Activated B cell treated with CpG ODN at 0.5 μM for 24 hours (primary cell): ENCODE data around the gene AKNA. TPM values are rescaled to one million over a fixed set of nuclear protein-coding genes. Genes with fewer than 3 reads are reported as not detected.

Source experiments
- ATAC-seq: fragments of 200-7000 bp; cut with Tn5 transposase; one replicate; pipeline ENCODE4 v1.10.0; 2021; ENCODE audit warnings: low read depth, mild to moderate bottlenecking, moderate library complexity
- CTCF ChIA-PET: fragments of 350-600 bp; sonication (Branson Sonifier 250); formaldehyde crosslinking; loops from one replicate; lab custom pipeline; 2021; ENCODE audit warnings: antibody characterized with exemption; lab: Charles Lee
- POLR2A ChIA-PET: fragments of 350-600 bp; sonication (Branson Sonifier 250); formaldehyde crosslinking; loops from one replicate; lab custom pipeline; 2021; ENCODE audit warnings: antibody characterized with exemption; lab: Charles Lee
- DNase-seq: peaks from one replicate; pipeline ENCODE4 v3.0.0; 2022
- H3K27ac Mint-ChIP-seq: one replicate; pipeline ENCODE4 v1.8.0; 2020; ENCODE audit warnings: mixed read lengths
- H3K27me3 Mint-ChIP-seq: one replicate; pipeline ENCODE4 v1.8.0; 2021; ENCODE audit warnings: mixed read lengths
- H3K36me3 Mint-ChIP-seq: one replicate; pipeline ENCODE4 v1.8.0; 2021; ENCODE audit warnings: low read depth, mixed read lengths
- H3K4me1 Mint-ChIP-seq: one replicate; pipeline ENCODE4 v1.8.0; 2021; ENCODE audit warnings: mixed read lengths
- H3K4me3 Mint-ChIP-seq: one replicate; pipeline ENCODE4 v1.8.0; 2020; ENCODE audit warnings: mild to moderate bottlenecking, mixed read lengths
- H3K9me3 Mint-ChIP-seq: one replicate; pipeline ENCODE4 v1.8.0; 2020; ENCODE audit warnings: mixed read lengths
- intact Hi-C: fragments of 100-400 bp; cut with micrococcal nuclease; formaldehyde crosslinking; loops from one replicate; pipeline ENCODE4 v1.15.1; 2024
- total RNA-seq: library from RNA; stranded (reverse); gene quantifications from 2 replicates; pipeline ENCODE4 v1.2.3, GENCODE V29; 2022
- TF ChIP-seq, protein P1 (sequence below): fragments of 200-600 bp; IDR thresholded peaks from one replicate; pipeline ENCODE4 v1.8.0; 2022; ENCODE audit warnings: antibody characterized with exemption, mild to moderate bottlenecking

The AKNA gene
- total RNA-seq, 1 donor from 2014 or later = 322 TPM

DNA sequence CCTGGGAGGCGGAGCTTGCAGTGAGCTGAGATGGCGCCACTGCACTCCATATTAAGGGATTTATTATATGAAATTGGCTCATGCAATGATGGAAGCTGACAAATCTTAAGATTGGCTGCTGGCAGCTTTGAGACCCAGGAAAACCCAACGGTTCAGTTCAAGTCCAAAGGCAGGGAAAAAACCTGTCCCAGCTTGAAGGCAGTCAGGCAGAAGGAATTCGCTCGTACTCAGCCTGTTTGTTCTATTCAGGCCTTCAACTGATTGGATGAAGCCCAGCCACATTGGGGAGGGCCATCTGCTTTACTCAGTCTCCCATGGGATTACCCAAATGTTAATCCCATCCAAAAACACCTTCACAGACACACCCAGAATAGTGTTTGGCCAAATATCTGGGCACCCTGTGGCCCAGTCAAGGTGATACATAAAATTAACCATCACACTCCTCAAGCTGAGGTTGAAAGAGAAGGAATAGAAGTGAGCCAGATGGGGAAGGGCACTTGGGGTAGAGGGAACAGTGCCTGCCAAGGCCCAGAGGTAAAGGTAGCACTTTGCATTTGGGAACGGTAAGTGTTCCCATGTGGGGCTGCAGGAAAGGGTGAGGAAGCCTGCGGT is 73.4 kb downstream of the AKNA start:
- ATAC-seq (no peak), DNase-seq (no peak)
- ChIA-PET POLR2A (no interaction called here), CTCF (interaction anchor here (0.8 kb wide), 1 partner anchor 232 kb away, joined by 3 read pairs; no protein-coding TSS in a partner anchor)
- Mint-ChIP-seq H3K4me1 (no peaks in the 10 kb centered on the region), H3K4me3 (no peak overlapping the region), H3K36me3 (no peaks in the 10 kb centered on the region), H3K27ac (no peak overlapping the region), H3K9me3 (no peaks in the 10 kb centered on the region), H3K27me3 (peaks cover 6% of the 10 kb centered on the region)
- intact Hi-C loops = no loop called here
- TF ChIP-seq, protein P1, sequence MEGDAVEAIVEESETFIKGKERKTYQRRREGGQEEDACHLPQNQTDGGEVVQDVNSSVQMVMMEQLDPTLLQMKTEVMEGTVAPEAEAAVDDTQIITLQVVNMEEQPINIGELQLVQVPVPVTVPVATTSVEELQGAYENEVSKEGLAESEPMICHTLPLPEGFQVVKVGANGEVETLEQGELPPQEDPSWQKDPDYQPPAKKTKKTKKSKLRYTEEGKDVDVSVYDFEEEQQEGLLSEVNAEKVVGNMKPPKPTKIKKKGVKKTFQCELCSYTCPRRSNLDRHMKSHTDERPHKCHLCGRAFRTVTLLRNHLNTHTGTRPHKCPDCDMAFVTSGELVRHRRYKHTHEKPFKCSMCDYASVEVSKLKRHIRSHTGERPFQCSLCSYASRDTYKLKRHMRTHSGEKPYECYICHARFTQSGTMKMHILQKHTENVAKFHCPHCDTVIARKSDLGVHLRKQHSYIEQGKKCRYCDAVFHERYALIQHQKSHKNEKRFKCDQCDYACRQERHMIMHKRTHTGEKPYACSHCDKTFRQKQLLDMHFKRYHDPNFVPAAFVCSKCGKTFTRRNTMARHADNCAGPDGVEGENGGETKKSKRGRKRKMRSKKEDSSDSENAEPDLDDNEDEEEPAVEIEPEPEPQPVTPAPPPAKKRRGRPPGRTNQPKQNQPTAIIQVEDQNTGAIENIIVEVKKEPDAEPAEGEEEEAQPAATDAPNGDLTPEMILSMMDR = no peak

DNA sequence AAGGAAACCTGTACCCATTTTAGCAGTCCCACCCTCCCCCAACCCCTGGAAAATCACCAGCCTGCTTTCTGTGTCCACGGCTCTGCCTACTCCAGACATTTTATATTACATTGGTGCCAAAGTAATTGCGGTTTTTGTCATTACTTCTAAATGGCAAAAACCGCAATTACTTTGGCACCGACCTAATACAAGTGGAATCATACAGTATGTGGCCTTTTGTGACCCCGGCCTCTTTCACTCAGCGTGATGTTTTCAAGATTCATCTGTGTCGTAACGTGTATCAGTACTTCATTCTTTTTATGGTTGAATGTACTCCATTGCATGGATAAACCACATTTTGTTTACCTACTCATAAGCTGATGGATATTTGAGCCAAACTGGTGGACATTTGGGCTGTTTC is 74.6 kb downstream of the AKNA start:
- TF ChIP-seq, protein P1 = no peak

DNA sequence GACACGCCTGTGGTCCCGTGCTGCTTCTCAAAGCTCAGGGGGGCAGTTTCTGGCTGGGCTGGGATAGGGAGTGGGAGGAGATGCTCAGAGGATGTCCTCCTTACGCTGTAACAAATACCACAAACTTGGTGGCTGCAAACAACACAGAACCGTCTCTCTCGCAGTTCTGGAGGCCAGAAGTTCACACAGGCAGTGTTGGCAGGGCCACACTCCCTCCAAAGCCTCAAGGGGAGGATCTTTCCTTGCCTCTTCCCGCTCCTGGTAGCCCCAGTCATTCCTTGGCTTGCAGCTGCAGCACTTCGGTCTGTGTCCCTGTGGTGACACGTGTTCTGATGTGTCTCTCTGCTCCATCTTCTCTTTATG is 75.3 kb downstream of the AKNA start:
- H3K27me3 Mint-ChIP-seq = peaks cover 3% of the 10 kb centered on the region
- CTCF ChIA-PET = no interaction called here
- DNase-seq (no peak), ATAC-seq (no peak)
- no peaks in the 10 kb centered on the region for H3K36me3 Mint-ChIP-seq
- H3K9me3 Mint-ChIP-seq = no peaks in the 10 kb centered on the region
- H3K4me3 Mint-ChIP-seq = no peak overlapping the region
- intact Hi-C loops = no loop called here
- H3K27ac Mint-ChIP-seq = peak overlapping the region; percentile 41
- TF ChIP-seq, protein P1 = no peak
- POLR2A ChIA-PET = no interaction called here
- no peaks in the 10 kb centered on the region for H3K4me1 Mint-ChIP-seq

More for the DNA sequence above, 74.6 kb downstream of the AKNA start:
- peaks cover 3% of the 10 kb centered on the region for H3K27me3 Mint-ChIP-seq
- no peak overlapping the region for H3K4me3 Mint-ChIP-seq
- H3K36me3 Mint-ChIP-seq = no peaks in the 10 kb centered on the region
- no peaks in the 10 kb centered on the region for H3K4me1 Mint-ChIP-seq
- H3K27ac Mint-ChIP-seq = no peak overlapping the region
- H3K9me3 Mint-ChIP-seq = no peaks in the 10 kb centered on the region
- POLR2A ChIA-PET = no interaction called here
- no peak for ATAC-seq
- CTCF ChIA-PET = interaction anchor here (0.8 kb wide), 1 partner anchor 231 kb away, joined by 3 read pairs; no protein-coding TSS in a partner anchor
- no peak for DNase-seq
- intact Hi-C loops = no loop called here

DNA sequence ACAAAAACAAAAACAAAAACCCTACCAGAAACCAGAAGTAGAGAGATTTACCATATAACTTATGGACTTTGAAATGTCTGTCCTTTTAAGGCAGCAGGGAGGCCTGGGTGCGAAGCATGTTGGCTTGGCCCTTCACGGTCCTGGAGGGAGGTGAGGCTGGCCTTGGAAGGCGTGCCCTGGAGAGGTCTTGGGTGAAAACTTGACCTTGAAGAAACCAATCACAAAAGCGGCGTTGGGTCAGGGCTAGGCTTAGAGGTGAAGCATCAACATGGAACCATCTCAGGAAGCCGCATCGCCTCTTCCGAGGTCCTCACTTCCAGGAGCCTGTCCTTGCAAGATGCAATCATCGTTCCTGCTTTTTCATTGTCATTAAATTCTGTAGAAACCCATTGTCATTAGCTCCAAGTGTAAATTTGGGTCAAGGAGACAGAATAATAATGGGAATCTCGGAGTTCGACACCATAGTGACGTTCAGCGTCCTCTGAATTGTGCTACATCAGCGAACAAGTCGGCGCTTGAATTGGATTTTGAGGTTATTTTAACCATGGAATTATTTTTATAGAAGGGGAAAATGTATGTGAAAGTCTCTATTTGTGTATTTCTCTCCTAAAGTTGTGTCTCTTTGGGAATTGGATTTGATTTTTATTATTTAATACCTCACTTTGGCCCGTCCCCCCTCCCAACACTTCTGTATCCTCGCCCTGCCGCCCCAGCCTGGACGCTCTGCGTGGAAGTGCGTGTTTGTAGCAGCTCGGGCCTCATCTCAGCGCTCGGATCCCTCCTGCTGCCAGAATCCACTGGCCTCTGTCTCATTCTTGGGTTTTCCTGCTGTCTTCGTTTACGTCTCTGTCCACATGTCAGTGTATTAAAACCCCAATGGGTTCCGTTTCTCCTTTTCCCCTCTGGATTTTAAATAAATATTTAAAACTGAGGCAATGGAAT is 75.9 kb downstream of the AKNA start:
- CTCF ChIA-PET = no interaction called here

More for the DNA sequence above, 75.9 kb downstream of the AKNA start:
- Mint-ChIP-seq H3K4me3 (no peak overlapping the region), H3K9me3 (no peaks in the 10 kb centered on the region), H3K27ac (no peak overlapping the region), H3K27me3 (peaks cover 3% of the 10 kb centered on the region), H3K4me1 (no peaks in the 10 kb centered on the region), H3K36me3 (no peaks in the 10 kb centered on the region)
- intact Hi-C loops = no loop called here
- TF ChIP-seq, protein P1 = no peak
- no peak for ATAC-seq
- no peak for DNase-seq
- POLR2A ChIA-PET = no interaction called here
